Uterus (tissue), 4 donors: ENCODE results near the gene CALM1. TPM values are rescaled to one million over a fixed set of nuclear protein-coding genes. Genes with fewer than 3 reads are reported as not detected.

ENCODE experiments used
- DNase-seq, 2 donors: peaks; one replicate each; pipeline ENCODE4 v3.0.0-alpha.2; 2019 to 2020
- H3K27ac ChIP-seq, 2 donors: fragments of 200-600 bp; sonication (generic); 1 replicate in 1 of 2; 2 replicates in 1 of 2; pipeline ENCODE4 v1.5.1; 2016 to 2018
- H3K27me3 ChIP-seq, 2 donors: fragments of 200-600 bp; sonication (generic); one replicate each; pipeline ENCODE4 v1.5.1; 2018 to 2019; ENCODE audit warnings: control low read depth in 1 of 2
- H3K36me3 ChIP-seq, 2 donors: fragments of 200-600 bp; sonication (generic); one replicate each; pipeline ENCODE4 v1.5.1; 2019; ENCODE audit warnings: control low read depth in 1 of 2
- H3K4me1 ChIP-seq, 2 donors: fragments of 200-600 bp; sonication (generic); one replicate each; pipeline ENCODE4 v1.5.1; 2018 to 2019; ENCODE audit warnings: control low read depth in 1 of 2
- H3K4me3 ChIP-seq, 2 donors: fragments of 200-600 bp; sonication (generic); 1 replicate in 1 of 2; 2 replicates in 1 of 2; pipeline ENCODE4 v1.5.1; 2018 to 2019; ENCODE audit warnings: mild to moderate bottlenecking in 1 of 2
- H3K9me3 ChIP-seq, 2 donors: fragments of 200-600 bp; sonication (generic); one replicate each; pipeline ENCODE4 v1.5.1; 2019; ENCODE audit warnings: control low read depth in 1 of 2
- POLR2A ChIP-seq, 2 donors: fragments of 450-650 bp; IDR thresholded peaks; one replicate each; pipeline ENCODE4 v1.6.1; 2016; ENCODE audit warnings: antibody characterized with exemption in 2 of 2, mild to moderate bottlenecking in 1 of 2, moderate library complexity in 1 of 2
- intact Hi-C: fragments of 100-400 bp; cut with DNase I; formaldehyde crosslinking; loops from one replicate; pipeline ENCODE4 v1.15.1; 2023; ENCODE audit warnings: low total_unique reads
- total RNA-seq, 4 donors: library from RNA; depleted of rRNA in 3 of 4; stranded (reverse); fragments of >200 nt in 3 of 4; gene quantifications; one replicate each; pipeline versions ENCODE4 v1.1.0 to v1.2.4, GENCODE V29; 2014 to 2023
- TF ChIP-seq, protein P1 (sequence below), 4 experiments: fragments of 200-600 bp in 2 of 4; fragments of 450-650 bp in 2 of 4; sonication (generic) in 2 of 4; IDR thresholded peaks; one replicate each; pipeline ENCODE4 v1.5.1; 2016 to 2019; ENCODE audit warnings: antibody characterized with exemption in 4 of 4, mild to moderate bottlenecking in 2 of 4, moderate library complexity in 1 of 4
- donor health status: DM: yes; HTN: yes; CAD: no.

Gene CALM1
- total RNA-seq, 4 donors from 2014 or later = 155 to 248 (median 201) TPM

DNA sequence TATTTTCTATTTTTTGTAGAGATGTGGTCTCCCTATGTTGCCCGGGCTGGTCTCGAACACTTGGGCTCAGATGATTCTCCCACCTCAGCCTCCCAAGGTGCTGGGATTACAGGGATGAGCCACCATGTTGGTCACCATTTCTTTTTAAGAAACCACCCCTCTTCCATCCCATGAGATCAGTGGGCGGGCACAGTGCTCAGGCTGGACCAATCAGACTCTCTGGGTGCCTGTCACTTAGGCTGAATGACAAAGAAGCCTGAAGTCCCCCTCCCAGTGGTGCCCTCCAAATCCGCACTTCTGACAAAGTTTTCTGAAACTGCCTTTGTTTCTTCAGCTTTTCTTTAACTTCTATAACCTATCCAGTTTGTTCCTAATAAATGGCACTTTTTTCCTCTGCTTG is 48.2 kb downstream of the CALM1 start:
- Histone ChIP-seq H3K36me3 (no peaks in the 10 kb centered on the region), H3K27me3 (no peaks in the 10 kb centered on the region), H3K27ac (no peak overlapping the region), H3K4me3 (no peak overlapping the region), H3K4me1 (no peaks in the 10 kb centered on the region), H3K9me3 (no peaks in the 10 kb centered on the region)
- intact Hi-C loops = no loop called here
- DNase-seq = no peak
- TF ChIP-seq, protein P1, sequence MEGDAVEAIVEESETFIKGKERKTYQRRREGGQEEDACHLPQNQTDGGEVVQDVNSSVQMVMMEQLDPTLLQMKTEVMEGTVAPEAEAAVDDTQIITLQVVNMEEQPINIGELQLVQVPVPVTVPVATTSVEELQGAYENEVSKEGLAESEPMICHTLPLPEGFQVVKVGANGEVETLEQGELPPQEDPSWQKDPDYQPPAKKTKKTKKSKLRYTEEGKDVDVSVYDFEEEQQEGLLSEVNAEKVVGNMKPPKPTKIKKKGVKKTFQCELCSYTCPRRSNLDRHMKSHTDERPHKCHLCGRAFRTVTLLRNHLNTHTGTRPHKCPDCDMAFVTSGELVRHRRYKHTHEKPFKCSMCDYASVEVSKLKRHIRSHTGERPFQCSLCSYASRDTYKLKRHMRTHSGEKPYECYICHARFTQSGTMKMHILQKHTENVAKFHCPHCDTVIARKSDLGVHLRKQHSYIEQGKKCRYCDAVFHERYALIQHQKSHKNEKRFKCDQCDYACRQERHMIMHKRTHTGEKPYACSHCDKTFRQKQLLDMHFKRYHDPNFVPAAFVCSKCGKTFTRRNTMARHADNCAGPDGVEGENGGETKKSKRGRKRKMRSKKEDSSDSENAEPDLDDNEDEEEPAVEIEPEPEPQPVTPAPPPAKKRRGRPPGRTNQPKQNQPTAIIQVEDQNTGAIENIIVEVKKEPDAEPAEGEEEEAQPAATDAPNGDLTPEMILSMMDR (IDR thresholded peaks at IDR 0.05) = no peak
- no peak for TF ChIP-seq POLR2A (IDR thresholded peaks at IDR 0.05)

DNA sequence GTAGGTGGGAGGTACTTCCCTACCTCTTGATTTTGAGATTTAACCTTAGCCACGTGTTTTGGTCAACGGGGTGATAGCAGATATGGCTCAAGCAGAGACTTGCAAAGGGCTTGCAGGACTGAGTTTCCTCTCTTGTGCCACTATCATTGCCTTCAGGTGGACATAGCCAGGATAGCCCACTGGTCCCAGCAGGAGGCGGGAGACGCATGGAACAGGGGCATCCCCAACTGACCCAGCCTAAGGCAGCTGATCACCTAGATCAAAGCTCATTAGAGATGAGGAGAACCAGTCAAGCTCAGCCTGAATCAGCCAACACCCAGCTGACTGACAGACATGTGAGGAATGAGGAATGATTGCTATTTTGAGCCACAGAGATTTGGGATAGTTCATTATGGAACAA is 49.6 kb downstream of the CALM1 start:
- no peaks in the 10 kb centered on the region for H3K4me1 ChIP-seq
- TF ChIP-seq, protein P1 (IDR thresholded peaks at IDR 0.05) = no peak
- TF ChIP-seq POLR2A (IDR thresholded peaks at IDR 0.05) = no peak
- H3K27me3 ChIP-seq = no peaks in the 10 kb centered on the region
- no peaks in the 10 kb centered on the region for H3K9me3 ChIP-seq
- no peak overlapping the region for H3K4me3 ChIP-seq
- H3K27ac ChIP-seq = no peak overlapping the region
- no peak for DNase-seq
- intact Hi-C loops = no loop called here
- no peaks in the 10 kb centered on the region for H3K36me3 ChIP-seq

DNA sequence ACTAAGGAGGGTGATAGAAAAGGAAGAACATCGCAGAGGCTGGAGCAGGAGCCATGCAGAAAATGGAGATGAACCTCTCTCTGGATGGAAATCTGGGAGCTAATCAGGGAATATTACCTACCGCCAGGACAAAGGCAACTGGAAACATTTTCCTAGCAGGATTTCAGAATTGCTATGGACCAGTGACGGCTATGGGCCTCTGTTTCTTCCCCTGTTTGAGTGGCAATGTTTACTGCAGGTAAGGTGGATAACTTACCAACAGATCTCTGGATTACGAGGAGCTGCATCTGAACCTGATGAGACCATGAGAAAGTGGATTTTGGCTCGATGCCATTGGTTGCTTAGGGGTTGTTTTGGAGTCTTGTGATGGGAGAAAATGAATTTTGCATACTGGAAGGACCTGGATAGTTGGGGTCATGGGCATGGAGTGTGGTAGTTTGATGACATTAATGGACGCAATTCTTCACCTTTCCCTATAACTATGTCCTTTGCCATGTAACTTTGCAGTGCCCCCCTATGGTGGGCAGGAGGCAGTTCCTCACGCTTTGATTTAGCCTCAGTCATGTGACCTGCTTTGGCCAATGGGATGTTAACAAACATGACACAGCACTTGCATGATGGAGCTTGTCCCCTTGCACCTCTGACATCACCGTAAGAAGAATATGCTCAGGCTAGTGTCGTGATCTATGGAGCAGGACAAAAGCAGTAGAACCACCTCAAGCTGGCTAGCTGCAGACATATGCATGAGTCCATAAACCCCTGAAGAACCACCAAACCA is 51.1 kb downstream of the CALM1 start:
- DNase-seq = no peak
- H3K4me3 ChIP-seq = no peak overlapping the region
- TF ChIP-seq, protein P1 (IDR thresholded peaks at IDR 0.05) = no peak
- no peak for TF ChIP-seq POLR2A (IDR thresholded peaks at IDR 0.05)
- intact Hi-C loops = no loop called here
- no peaks in the 10 kb centered on the region for H3K9me3 ChIP-seq
- H3K4me1 ChIP-seq = no peaks in the 10 kb centered on the region
- H3K27ac ChIP-seq = no peak overlapping the region
- no peaks in the 10 kb centered on the region for H3K36me3 ChIP-seq
- H3K27me3 ChIP-seq = no peaks in the 10 kb centered on the region

DNA sequence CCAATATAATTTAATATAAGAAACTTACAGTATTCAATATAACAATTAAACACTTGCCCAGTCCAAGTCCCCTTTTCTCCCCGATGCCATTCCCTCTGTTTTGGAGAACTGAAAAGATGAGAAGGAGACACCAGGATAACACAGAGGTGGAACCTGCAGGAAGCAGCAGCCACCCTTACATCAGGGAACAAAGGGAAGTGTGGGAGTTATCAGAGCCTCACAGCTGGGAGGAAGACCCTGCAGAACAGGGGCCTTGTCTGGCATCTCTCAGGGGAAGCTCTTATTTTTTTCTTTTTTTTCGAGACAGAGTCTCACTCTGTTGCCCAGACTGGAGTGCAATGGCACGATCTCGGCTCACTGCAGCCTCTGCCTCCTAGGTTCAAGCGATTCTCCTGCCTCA is 52.6 kb downstream of the CALM1 start:
- Histone ChIP-seq H3K36me3 (no peaks in the 10 kb centered on the region), H3K9me3 (no peaks in the 10 kb centered on the region), H3K4me3 (no peak overlapping the region), H3K27ac (no peak overlapping the region), H3K27me3 (no peaks in the 10 kb centered on the region), H3K4me1 (no peaks in the 10 kb centered on the region)
- intact Hi-C loops = no loop called here
- no peak for DNase-seq
- TF ChIP-seq POLR2A (IDR thresholded peaks at IDR 0.05) = no peak
- TF ChIP-seq, protein P1 (IDR thresholded peaks at IDR 0.05) = no peak

DNA sequence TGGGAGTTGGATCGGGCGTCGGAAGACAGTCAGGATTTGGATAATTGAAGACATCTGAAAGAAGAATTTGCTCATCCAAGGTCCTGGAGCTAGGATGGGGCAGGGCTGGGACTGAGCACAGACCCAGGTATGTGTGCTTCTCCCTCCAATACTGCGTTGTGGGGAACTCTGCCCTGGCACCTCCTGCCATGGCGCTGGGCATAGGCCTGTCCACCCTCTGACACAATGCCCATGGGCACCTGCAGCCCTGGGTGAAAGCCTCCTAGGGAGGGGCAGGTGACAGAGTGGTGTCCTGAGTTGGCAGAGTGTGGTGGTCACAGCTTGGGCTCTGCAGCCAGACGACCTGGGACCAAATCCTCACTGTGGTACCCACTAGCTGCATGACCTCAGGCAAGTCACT is 53.3 kb downstream of the CALM1 start:
- no peaks in the 10 kb centered on the region for H3K36me3 ChIP-seq
- no peaks in the 10 kb centered on the region for H3K27me3 ChIP-seq
- no peak overlapping the region for H3K4me3 ChIP-seq
- H3K9me3 ChIP-seq = no peaks in the 10 kb centered on the region
- intact Hi-C loops = no loop called here
- H3K4me1 ChIP-seq = no peaks in the 10 kb centered on the region
- TF ChIP-seq, protein P1 (IDR thresholded peaks at IDR 0.05) = no peak
- TF ChIP-seq POLR2A (IDR thresholded peaks at IDR 0.05) = no peak
- no peak for DNase-seq
- no peak overlapping the region for H3K27ac ChIP-seq
